BJ (cell line): ENCODE results near the gene PAGE2. TPM values are rescaled to one million over a fixed set of nuclear protein-coding genes. Genes with fewer than 3 reads are reported as not detected.
A peak's percentile ranks its signal among the peaks of the same experiment; 100 is the strongest.
"Not testable (repeated sequence)": the region's sequence is repeated elsewhere in the genome, so short reads cannot be mapped to it uniquely, and the experiment has no call there.

ENCODE experiments used
- CTCF ChIA-PET: fragments of 350-600 bp; formaldehyde crosslinking; extraction: SDS; loops from one replicate; lab custom pipeline; 2021; ENCODE audit warnings: antibody characterized with exemption, inconsistent platforms; lab: Yijun Ruan, JAX
- POLR2A ChIA-PET: fragments of 300-600 bp; sonication (Branson Sonifier 250); formaldehyde crosslinking; extraction: SDS; loops from one replicate; lab custom pipeline; 2021; ENCODE audit warnings: antibody characterized with exemption; lab: Charles Lee
- DNase-seq: peaks from one replicate; pipeline ENCODE4 v3.0.0-alpha.2; 2011; ENCODE audit warnings: low read depth
- H3K27me3 ChIP-seq: 2 replicates; pipeline ENCODE4 v1.6.0; 2011; ENCODE audit warnings: low read length; ENCODE audit not compliant: control insufficient read depth, insufficient read depth
- H3K36me3 ChIP-seq: 2 replicates; pipeline ENCODE4 v1.5.1; 2011; ENCODE audit warnings: low read length; ENCODE audit not compliant: control insufficient read depth, insufficient read depth
- H3K4me3 ChIP-seq: 2 replicates; pipeline ENCODE4 v1.5.1; 2011; ENCODE audit warnings: low read depth, mild to moderate bottlenecking, control low read depth, low read length
- polyA plus RNA-seq: library from polyadenylated mRNA; depleted of rRNA; stranded (reverse); fragments of >200 nt; gene quantifications from 2 replicates; pipeline ENCODE4 v1.2.3, GENCODE V29; 2011; rRNA removed
- TF ChIP-seq, protein P1 (sequence below): IDR thresholded peaks from 2 replicates; pipeline ENCODE4 v1.5.1; 2011; ENCODE audit warnings: low read depth, mild to moderate bottlenecking, control low read depth, inconsistent platforms, low read length, moderate library complexity; ENCODE audit not compliant: insufficient read depth

The PAGE2 gene
- polyA plus RNA-seq, 1 experiment = not detected

- TF ChIP-seq, protein P1, sequence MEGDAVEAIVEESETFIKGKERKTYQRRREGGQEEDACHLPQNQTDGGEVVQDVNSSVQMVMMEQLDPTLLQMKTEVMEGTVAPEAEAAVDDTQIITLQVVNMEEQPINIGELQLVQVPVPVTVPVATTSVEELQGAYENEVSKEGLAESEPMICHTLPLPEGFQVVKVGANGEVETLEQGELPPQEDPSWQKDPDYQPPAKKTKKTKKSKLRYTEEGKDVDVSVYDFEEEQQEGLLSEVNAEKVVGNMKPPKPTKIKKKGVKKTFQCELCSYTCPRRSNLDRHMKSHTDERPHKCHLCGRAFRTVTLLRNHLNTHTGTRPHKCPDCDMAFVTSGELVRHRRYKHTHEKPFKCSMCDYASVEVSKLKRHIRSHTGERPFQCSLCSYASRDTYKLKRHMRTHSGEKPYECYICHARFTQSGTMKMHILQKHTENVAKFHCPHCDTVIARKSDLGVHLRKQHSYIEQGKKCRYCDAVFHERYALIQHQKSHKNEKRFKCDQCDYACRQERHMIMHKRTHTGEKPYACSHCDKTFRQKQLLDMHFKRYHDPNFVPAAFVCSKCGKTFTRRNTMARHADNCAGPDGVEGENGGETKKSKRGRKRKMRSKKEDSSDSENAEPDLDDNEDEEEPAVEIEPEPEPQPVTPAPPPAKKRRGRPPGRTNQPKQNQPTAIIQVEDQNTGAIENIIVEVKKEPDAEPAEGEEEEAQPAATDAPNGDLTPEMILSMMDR = no peak
- ChIA-PET POLR2A (no interaction called here), CTCF (no interaction called here)
- Histone ChIP-seq H3K4me3 (no peak overlapping the region), H3K36me3 (no peaks in the 10 kb centered on the region), H3K27me3 (no peaks in the 10 kb centered on the region)
- no peak for DNase-seq
Measured at GRCh38 chrX:55132416-55132815, 43.6 kb downstream of the PAGE2 start.

- H3K27me3 ChIP-seq = no peaks in the 10 kb centered on the region
- ChIA-PET CTCF (interaction anchor here (0.6 to 1.7 kb wide), 12 partner anchors 9 to 1598 kb away, joined by 3 to 9 read pairs (median 4); partner anchors contain the start of gene MAGEH1), POLR2A (no interaction called here)
- DNase-seq = no peak
- no peaks in the 10 kb centered on the region for H3K36me3 ChIP-seq
- TF ChIP-seq, protein P1 = peak; percentile 51
- no peak overlapping the region for H3K4me3 ChIP-seq
Measured at GRCh38 chrX:55135171-55135570, 46.4 kb downstream of the PAGE2 start.

GRCh38 chrX:55140800-55141199, 52.0 kb downstream of the PAGE2 start:
- H3K36me3 ChIP-seq, H3K4me3 ChIP-seq, POLR2A ChIA-PET, DNase-seq, H3K27me3 ChIP-seq, CTCF ChIA-PET: not testable (repeated sequence)

Other genes with a start within 250 kb of the PAGE2 start
- gene TRO, start 168.2 kb upstream of the PAGE2 start, polyA plus RNA-seq = 9.9 and 11.1 TPM in 2 replicates
- gene PFKFB1, start 94.8 kb upstream of the PAGE2 start, polyA plus RNA-seq = 0.10 and 0.15 TPM in 2 replicates
- 16.0 and 23.0 TPM in 2 replicates for gene APEX2, start 88.7 kb upstream of the PAGE2 start, polyA plus RNA-seq
- gene ALAS2, start 58.0 kb upstream of the PAGE2 start, polyA plus RNA-seq = not detected in 2 replicates
- not detected in 2 replicates for gene PAGE2B, start 14.0 kb upstream of the PAGE2 start, polyA plus RNA-seq
- gene PAGE5, start 131.3 kb downstream of the PAGE2 start, polyA plus RNA-seq = not detected in 2 replicates
- not detected in 2 replicates for gene PAGE3, start 175.9 kb downstream of the PAGE2 start, polyA plus RNA-seq